ENCODE measurements around the gene POPDC3.
"Not testable (repeated sequence)": the region's sequence is repeated elsewhere in the genome, so short reads cannot be mapped to it uniquely, and the experiment has no call there.

POPDC3 gene

GRCh38 chr6:105179244-105180065 is at the start of gene POPDC3:
Gene POPDC3 (minus strand): TSS chr6:105180014. CDS start chr6:105161909, 18,105 bp downstream.
- peak; percentile 82 for DNase-seq

GRCh38 chr6:105227295-105227767 is 47.5 kb upstream of the POPDC3 start:
- DNase-seq = no peak

GRCh38 chr6:105226598-105227294 is 46.9 kb upstream of the POPDC3 start:
- no peak for DNase-seq

GRCh38 chr6:105223242-105223641 is 43.4 kb upstream of the POPDC3 start:
- no peak for DNase-seq

GRCh38 chr6:105221219-105221618 is 41.4 kb upstream of the POPDC3 start:
- not testable (repeated sequence) for DNase-seq

- no peak for DNase-seq
Measured at GRCh38 chr6:105220186-105220585, 40.4 kb upstream of the POPDC3 start.

GRCh38 chr6:105219218-105219617 is 39.4 kb upstream of the POPDC3 start:
- DNase-seq = not testable (repeated sequence)

- no peak for DNase-seq
Measured at GRCh38 chr6:105215506-105215905, 35.7 kb upstream of the POPDC3 start.

- no peak for DNase-seq
Measured at GRCh38 chr6:105214668-105215067, 34.9 kb upstream of the POPDC3 start.

- no peak for DNase-seq
Measured at GRCh38 chr6:105213272-105213671, 33.5 kb upstream of the POPDC3 start.

- no peak for DNase-seq
Measured at GRCh38 chr6:105212587-105212986, 32.8 kb upstream of the POPDC3 start.

- no peak for DNase-seq
Measured at GRCh38 chr6:105211831-105212230, 32.0 kb upstream of the POPDC3 start.

GRCh38 chr6:105210932-105211531 is 31.2 kb upstream of the POPDC3 start:
- no peak for DNase-seq

- peak; percentile 65 for DNase-seq
Measured at GRCh38 chr6:105209950-105210706, 30.3 kb upstream of the POPDC3 start.

- no peak for DNase-seq
Measured at GRCh38 chr6:105207524-105208269, 27.9 kb upstream of the POPDC3 start.

GRCh38 chr6:105204768-105205167 is 25.0 kb upstream of the POPDC3 start:
- DNase-seq = no peak

GRCh38 chr6:105204331-105204730 is 24.5 kb upstream of the POPDC3 start:
- DNase-seq = no peak

- DNase-seq = no peak
Measured at GRCh38 chr6:105202486-105202885, 22.7 kb upstream of the POPDC3 start.

GRCh38 chr6:105200133-105200730 is 20.4 kb upstream of the POPDC3 start:
- DNase-seq = no peak

GRCh38 chr6:105199711-105200110 is 19.9 kb upstream of the POPDC3 start:
- no peak for DNase-seq

GRCh38 chr6:105196076-105196475 is 16.3 kb upstream of the POPDC3 start:
- DNase-seq = no peak

GRCh38 chr6:105194591-105194990 is 14.8 kb upstream of the POPDC3 start:
- no peak for DNase-seq

Data from islet precursor cell (in vitro differentiated cells).